Peyer's patch (tissue), 4 donors: Measurements from ENCODE around the gene SCAMP4. TPM values are rescaled to one million over a fixed set of nuclear protein-coding genes. Genes with fewer than 3 reads are reported as not detected.

Experiments
- DNase-seq, 3 donors: peaks; one replicate each; pipeline ENCODE4 v3.0.0-alpha.2; 2017 to 2019
- H3K27ac ChIP-seq, 4 donors: fragments of 200-600 bp; sonication (generic); one replicate each; pipeline ENCODE4 v1.5.1; 2016 to 2019
- H3K27me3 ChIP-seq, 2 donors: fragments of 200-600 bp; sonication (generic); one replicate each; pipeline ENCODE4 v1.5.1; 2019
- H3K36me3 ChIP-seq, 3 donors: fragments of 200-600 bp; sonication (generic); one replicate each; pipeline ENCODE4 v1.5.1; 2016 to 2019
- H3K4me1 ChIP-seq, 4 donors: fragments of 200-600 bp; sonication (generic); one replicate each; pipeline ENCODE4 v1.5.1; 2016 to 2019
- H3K4me3 ChIP-seq, 4 donors: fragments of 200-600 bp; sonication (generic); 1 replicate in 3 of 4; 2 replicates in 1 of 4; pipeline ENCODE4 v1.5.1; 2016 to 2019; ENCODE audit warnings: mild to moderate bottlenecking in 1 of 4
- H3K9me3 ChIP-seq, 4 donors: fragments of 200-600 bp; sonication (generic); one replicate each; pipeline ENCODE4 v1.5.1; 2016 to 2019; ENCODE audit warnings: mild to moderate bottlenecking in 1 of 4
- CTCF ChIP-seq, 6 experiments: fragments of 450-650 bp in 4 of 6; fragments of 200-600 bp in 2 of 6; sonication (generic) in 1 of 6; IDR thresholded peaks; one replicate each; pipeline ENCODE4 v1.5.1; 2017 to 2019; ENCODE audit warnings: antibody characterized with exemption in 6 of 6, mild to moderate bottlenecking in 3 of 6, moderate library complexity in 1 of 6
- POLR2A ChIP-seq, 2 donors: fragments of 450-650 bp; IDR thresholded peaks; one replicate each; pipeline ENCODE4 v1.5.1; 2017; ENCODE audit warnings: antibody characterized with exemption in 2 of 2, mild to moderate bottlenecking in 2 of 2, moderate library complexity in 2 of 2
- total RNA-seq, 4 donors: library from RNA; depleted of rRNA; stranded (reverse); fragments of >200 nt; gene quantifications; one replicate each; pipeline ENCODE4 v1.1.0, GENCODE V29; 2016

The SCAMP4 gene
- total RNA-seq, 4 donors from 2014 or later = 45.4 to 62.6 (median 57.0) TPM

DNA sequence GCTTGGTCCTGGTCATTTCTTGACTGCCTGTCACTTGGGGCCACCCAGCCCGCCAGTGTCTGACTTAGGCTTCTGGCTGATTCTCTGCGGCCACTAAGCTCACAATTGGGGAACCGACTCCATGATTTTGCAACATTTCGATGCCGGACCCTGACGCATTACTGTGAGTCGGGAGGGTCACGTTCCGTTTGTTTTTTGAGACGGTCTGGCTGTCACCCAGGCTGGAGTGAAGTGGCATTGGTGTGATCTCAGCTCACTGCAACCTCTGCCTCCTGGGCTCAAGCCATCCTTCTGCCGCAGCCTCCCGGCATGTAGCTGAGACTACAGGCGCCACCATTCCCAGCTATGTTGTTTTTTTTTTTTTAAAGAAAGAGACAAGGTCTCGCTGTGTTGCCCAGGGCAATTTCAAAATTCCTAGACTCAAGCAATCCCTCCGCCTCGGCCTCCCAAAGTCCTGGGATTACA lies 3.2 kb upstream of the SCAMP4 start:
- peaks cover 0 to 30% (median 6%) of the 10 kb centered on the region in 4 donors for H3K4me1 ChIP-seq
- H3K9me3 ChIP-seq = no peaks in the 10 kb centered on the region
- H3K27ac ChIP-seq = peak overlapping the region in 2 of 4 donors; percentile 30 to 57
- H3K4me3 ChIP-seq = no peak overlapping the region
- no peaks in the 10 kb centered on the region for H3K27me3 ChIP-seq
- no peaks in the 10 kb centered on the region for H3K36me3 ChIP-seq
- no peak for DNase-seq
- TF ChIP-seq POLR2A (IDR thresholded peaks at IDR 0.05) = no peak
- TF ChIP-seq CTCF (IDR thresholded peaks at IDR 0.05) = no peak

- H3K4me1 ChIP-seq = peaks cover 0 to 32% (median 9%) of the 10 kb centered on the region in 4 donors
- no peaks in the 10 kb centered on the region for H3K9me3 ChIP-seq
- TF ChIP-seq CTCF (IDR thresholded peaks at IDR 0.05) = no peak
- no peaks in the 10 kb centered on the region for H3K36me3 ChIP-seq
- no peaks in the 10 kb centered on the region for H3K27me3 ChIP-seq
- H3K4me3 ChIP-seq = no peak overlapping the region
- DNase-seq = no peak
- peak overlapping the region in 2 of 4 donors; percentile 31 to 92 for H3K27ac ChIP-seq
These were observed 2.3 kb upstream of the SCAMP4 start for GRCh38 chr19:1902923-1903322.

DNA sequence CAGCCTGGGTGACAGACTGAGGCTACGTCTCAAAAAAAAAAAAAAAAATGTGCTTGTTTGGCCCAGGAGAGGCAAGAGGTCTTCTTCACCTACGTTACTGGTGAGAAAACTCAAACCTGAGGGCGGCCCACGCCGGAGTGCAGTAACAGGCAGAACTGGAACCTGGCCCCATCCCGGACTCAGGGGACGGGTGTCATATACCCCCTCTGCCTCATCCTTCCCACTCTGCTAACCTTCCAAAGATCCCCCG lies 414 bp upstream of the SCAMP4 start:
- no peaks in the 10 kb centered on the region for H3K36me3 ChIP-seq
- peaks cover 0 to 46% (median 21%) of the 10 kb centered on the region in 4 donors for H3K4me1 ChIP-seq
- no peak for DNase-seq

GRCh38 chr19:1905863-1906375 lies 720 bp downstream of the SCAMP4 start:
- Histone ChIP-seq H3K4me1 (peaks cover 0 to 50% (median 21%) of the 10 kb centered on the region in 4 donors), H3K9me3 (no peaks in the 10 kb centered on the region), H3K4me3 (peak overlapping the region; percentile 78 to 87 (median 82)), H3K27me3 (no peaks in the 10 kb centered on the region), H3K27ac (peak overlapping the region; percentile 83 to 92 (median 89)), H3K36me3 (no peaks in the 10 kb centered on the region)
- DNase-seq = no peak
- TF ChIP-seq POLR2A (IDR thresholded peaks at IDR 0.05) = no peak
- TF ChIP-seq CTCF (IDR thresholded peaks at IDR 0.05) = no peak

More for the DNA sequence above, 414 bp upstream of the SCAMP4 start:
- TF ChIP-seq CTCF (IDR thresholded peaks at IDR 0.05) (no peak), POLR2A (IDR thresholded peaks at IDR 0.05) (no peak)
- Histone ChIP-seq H3K27ac (peak overlapping the region; percentile 83 to 92 (median 89)), H3K4me3 (peak overlapping the region in 2 of 4 donors; percentile 78 to 82), H3K27me3 (no peaks in the 10 kb centered on the region), H3K9me3 (no peaks in the 10 kb centered on the region)

GRCh38 chr19:1906985-1907562 lies 1.9 kb downstream of the SCAMP4 start:
- no peaks in the 10 kb centered on the region for H3K9me3 ChIP-seq
- peak overlapping the region in 1 of 4 donors; percentile 10 for H3K4me3 ChIP-seq
- H3K27me3 ChIP-seq = no peaks in the 10 kb centered on the region
- H3K36me3 ChIP-seq = peaks cover 0 to 3% (median 0%) of the 10 kb centered on the region in 3 donors
- no peak for DNase-seq
- peaks cover 0 to 56% (median 21%) of the 10 kb centered on the region in 4 donors for H3K4me1 ChIP-seq
- TF ChIP-seq POLR2A (IDR thresholded peaks at IDR 0.05) (no peak), CTCF (IDR thresholded peaks at IDR 0.05) (no peak)
- H3K27ac ChIP-seq = peak overlapping the region in 3 of 4 donors; percentile 78 to 98 (median 88)
